Immature natural killer cell (primary cell): ENCODE data around the gene FNDC3B. TPM values are rescaled to one million over a fixed set of nuclear protein-coding genes. Genes with fewer than 3 reads are reported as not detected.

Source experiments
- DNase-seq, 3 donors: peaks; one replicate each; pipeline ENCODE4 v3.0.0; 2022; ENCODE audit warnings: mixed read lengths in 1 of 3
- H3K27ac Mint-ChIP-seq, 6 donors: one replicate each; pipeline ENCODE4 v1.8.0; 2020; ENCODE audit warnings: mixed read lengths in 6 of 6, mild to moderate bottlenecking in 5 of 6, inconsistent platforms in 4 of 6, moderate library complexity in 3 of 6
- H3K27me3 Mint-ChIP-seq, 3 donors: one replicate each; pipeline ENCODE4 v1.8.0; 2020 to 2021; ENCODE audit warnings: low read depth in 3 of 3, mild to moderate bottlenecking in 3 of 3, mixed read lengths in 3 of 3, moderate library complexity in 3 of 3, inconsistent platforms in 1 of 3
- H3K36me3 Mint-ChIP-seq, 3 donors: one replicate each; pipeline ENCODE4 v1.8.0; 2020; ENCODE audit warnings: mixed read lengths in 3 of 3, inconsistent platforms in 2 of 3, mild to moderate bottlenecking in 2 of 3
- H3K4me1 Mint-ChIP-seq, 2 donors: one replicate each; pipeline ENCODE4 v1.8.0; 2020; ENCODE audit warnings: inconsistent platforms in 2 of 2, mild to moderate bottlenecking in 2 of 2, mixed read lengths in 2 of 2, moderate library complexity in 1 of 2
- H3K4me3 Mint-ChIP-seq, 5 donors: one replicate each; pipeline ENCODE4 v1.8.0; 2020; ENCODE audit warnings: mild to moderate bottlenecking in 5 of 5, mixed read lengths in 5 of 5, inconsistent platforms in 3 of 5, moderate library complexity in 3 of 5
- H3K9me3 Mint-ChIP-seq, 6 donors: one replicate each; pipeline ENCODE4 v1.8.0; 2020; ENCODE audit warnings: mild to moderate bottlenecking in 6 of 6, mixed read lengths in 6 of 6, inconsistent platforms in 4 of 6, moderate library complexity in 3 of 6
- polyA plus RNA-seq, 3 donors: library from polyadenylated mRNA; unstranded; fragments of 300-500 nt; fragmentation: Illumina TruSeq; gene quantifications; one replicate each; pipeline ENCODE4 v1.2.3, GENCODE V29; 2021

The FNDC3B gene
- polyA plus RNA-seq, 3 donors from 2014 or later = 19.7 to 46.1 (median 24.4) TPM

GRCh38 chr3:172323894-172324610 lies 284.7 kb downstream of the FNDC3B start:
- peaks cover 5 to 33% of the 10 kb centered on the region in 2 donors for H3K4me1 Mint-ChIP-seq
- peak overlapping the region; percentile 16 to 77 (median 51) for H3K27ac Mint-ChIP-seq
- peaks cover 0 to 9% (median 0%) of the 10 kb centered on the region in 3 donors for H3K27me3 Mint-ChIP-seq
- no peak for DNase-seq
- H3K4me3 Mint-ChIP-seq = no peak overlapping the region
- H3K36me3 Mint-ChIP-seq = peaks cover 11 to 44% (median 23%) of the 10 kb centered on the region in 3 donors
- H3K9me3 Mint-ChIP-seq = no peaks in the 10 kb centered on the region

DNA sequence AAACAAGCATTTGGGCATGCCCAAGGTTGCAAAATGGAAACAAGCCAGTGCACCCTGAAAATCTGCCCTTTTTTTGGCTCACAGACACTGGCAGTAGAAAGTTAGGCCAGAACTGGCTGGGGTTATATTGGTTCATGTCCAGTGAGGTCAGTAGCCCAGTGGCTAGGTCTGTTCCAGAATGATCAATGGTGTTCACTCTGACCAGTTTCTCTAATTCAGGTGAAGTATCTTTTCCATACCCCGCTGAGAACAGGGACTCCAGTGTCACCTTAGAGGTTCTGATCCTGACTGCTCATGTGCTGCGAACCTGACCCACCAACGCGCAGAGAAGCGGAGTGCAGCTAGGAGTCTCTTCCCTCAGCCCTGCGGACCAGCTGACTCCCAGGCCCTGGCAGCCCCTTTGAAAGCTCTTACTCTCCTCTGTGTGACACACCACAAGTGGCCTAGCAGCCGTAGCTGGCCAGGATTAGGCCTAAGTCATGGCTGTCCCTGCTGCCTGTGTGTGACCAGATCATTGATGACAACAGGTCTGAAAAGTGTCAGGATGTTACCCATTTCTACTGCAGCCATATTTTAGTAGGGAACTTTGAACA lies 285.3 kb downstream of the FNDC3B start:
- Mint-ChIP-seq H3K27me3 (peaks cover 0 to 9% (median 0%) of the 10 kb centered on the region in 3 donors), H3K4me1 (peaks cover 4 to 33% of the 10 kb centered on the region in 2 donors), H3K4me3 (no peak overlapping the region), H3K27ac (peak overlapping the region in 3 of 6 donors; percentile 22 to 49 (median 26)), H3K36me3 (peaks cover 11 to 43% (median 23%) of the 10 kb centered on the region in 3 donors), H3K9me3 (no peaks in the 10 kb centered on the region)
- DNase-seq = no peak

GRCh38 chr3:172325461-172325860 lies 286.1 kb downstream of the FNDC3B start:
- peak overlapping the region in 1 of 6 donors; percentile 70 for H3K27ac Mint-ChIP-seq
- H3K4me1 Mint-ChIP-seq = peaks cover 4 to 32% of the 10 kb centered on the region in 2 donors
- no peak overlapping the region for H3K4me3 Mint-ChIP-seq
- H3K27me3 Mint-ChIP-seq = peaks cover 0 to 9% (median 0%) of the 10 kb centered on the region in 3 donors
- H3K36me3 Mint-ChIP-seq = peaks cover 11 to 43% (median 27%) of the 10 kb centered on the region in 3 donors
- H3K9me3 Mint-ChIP-seq = no peaks in the 10 kb centered on the region
- DNase-seq = no peak

DNA sequence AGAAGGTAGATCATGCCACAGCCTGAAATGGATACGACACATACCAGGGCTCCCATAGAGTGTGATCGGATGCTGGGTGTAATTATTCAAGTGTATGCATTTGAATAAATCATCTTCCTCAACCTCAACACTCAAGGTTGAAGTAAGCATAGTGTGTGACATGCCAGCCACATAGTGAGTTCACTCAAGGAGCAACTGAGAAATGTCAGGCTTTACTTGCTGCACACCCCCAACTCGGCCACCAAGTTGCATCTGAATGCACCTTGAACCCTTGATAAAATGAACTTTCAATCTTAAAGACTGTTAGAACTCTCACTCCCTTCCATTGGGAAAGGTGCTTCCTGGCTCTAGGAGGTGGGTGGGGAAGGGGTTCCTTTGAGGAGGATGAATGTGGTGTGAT lies 287.6 kb downstream of the FNDC3B start:
- Mint-ChIP-seq H3K27me3 (peaks cover 0 to 12% (median 0%) of the 10 kb centered on the region in 3 donors), H3K4me3 (no peak overlapping the region), H3K27ac (peak overlapping the region in 1 of 6 donors; percentile 70), H3K4me1 (peaks cover 4 to 26% of the 10 kb centered on the region in 2 donors), H3K36me3 (peaks cover 14 to 55% (median 34%) of the 10 kb centered on the region in 3 donors), H3K9me3 (no peaks in the 10 kb centered on the region)
- DNase-seq = no peak

DNA sequence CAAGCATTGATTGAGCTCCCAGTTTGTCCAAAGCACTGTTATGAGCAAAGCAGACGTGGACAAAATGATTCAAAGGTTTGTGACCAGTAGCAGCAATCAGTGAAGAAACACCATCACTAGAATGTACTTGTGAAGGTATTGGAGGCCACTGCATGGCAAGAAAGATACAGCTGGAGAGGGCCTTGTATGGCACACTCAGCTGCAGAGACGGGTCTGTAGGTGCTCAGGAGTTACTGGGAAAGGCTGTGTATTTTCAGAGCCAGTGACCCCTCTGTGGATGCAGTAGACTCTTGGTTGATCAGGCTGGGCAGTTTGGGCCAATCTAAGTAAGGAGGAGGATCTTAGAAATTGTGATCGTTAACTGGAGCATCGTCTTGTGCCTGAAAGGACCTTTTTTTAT lies 288.9 kb downstream of the FNDC3B start:
- Mint-ChIP-seq H3K9me3 (no peaks in the 10 kb centered on the region), H3K4me3 (no peak overlapping the region), H3K4me1 (peaks cover 10 to 26% of the 10 kb centered on the region in 2 donors), H3K36me3 (peaks cover 10 to 53% (median 38%) of the 10 kb centered on the region in 3 donors), H3K27me3 (peaks cover 0 to 13% (median 0%) of the 10 kb centered on the region in 3 donors), H3K27ac (peak overlapping the region in 5 of 6 donors; percentile 42 to 72 (median 53))
- no peak for DNase-seq

DNA sequence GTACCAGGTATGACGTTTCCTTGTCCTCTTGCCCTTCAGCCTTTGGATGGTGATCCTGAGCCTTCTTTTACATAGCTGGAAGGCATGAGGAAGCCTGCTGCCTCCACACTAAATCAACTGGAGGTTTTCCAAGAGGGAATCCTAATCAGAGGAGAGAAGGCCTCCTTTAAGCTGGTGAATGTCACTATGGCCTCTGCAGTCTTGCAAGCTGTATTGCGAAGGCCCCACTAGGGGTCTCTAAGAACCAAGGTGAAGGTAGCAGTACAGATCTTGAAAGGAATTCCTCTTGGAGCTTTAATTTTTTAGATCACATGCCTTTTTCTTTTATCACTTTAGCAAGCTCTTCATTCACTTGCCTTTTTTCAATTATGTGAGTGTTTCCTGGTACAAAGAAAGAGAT lies 289.7 kb downstream of the FNDC3B start:
- Mint-ChIP-seq H3K27me3 (peaks cover 2 to 10% (median 3%) of the 10 kb centered on the region in 3 donors), H3K36me3 (peaks cover 14 to 50% (median 36%) of the 10 kb centered on the region in 3 donors), H3K27ac (peak overlapping the region in 1 of 6 donors; percentile 40), H3K4me1 (peaks cover 12 to 24% of the 10 kb centered on the region in 2 donors), H3K4me3 (no peak overlapping the region), H3K9me3 (no peaks in the 10 kb centered on the region)
- no peak for DNase-seq

DNA sequence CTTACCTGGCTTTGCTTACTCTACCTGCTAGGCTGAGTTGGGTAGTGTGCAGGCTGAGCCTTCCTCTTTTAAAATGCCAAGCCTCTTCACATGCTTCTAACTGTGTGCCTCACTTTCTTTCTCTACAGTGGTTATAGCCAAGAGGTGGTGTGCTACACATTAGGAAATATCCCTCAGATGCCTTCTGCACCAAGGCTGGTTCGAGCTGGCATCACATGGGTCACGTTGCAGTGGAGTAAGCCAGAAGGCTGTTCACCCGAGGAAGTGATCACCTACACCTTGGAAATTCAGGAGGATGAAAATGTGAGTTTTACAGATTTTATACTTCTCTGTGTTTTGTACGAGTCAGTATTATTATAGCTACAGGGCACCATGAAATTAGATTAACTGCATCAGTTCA lies 291.0 kb downstream of the FNDC3B start:
- no peak overlapping the region for H3K4me3 Mint-ChIP-seq
- H3K4me1 Mint-ChIP-seq = peaks cover 10 to 23% of the 10 kb centered on the region in 2 donors
- DNase-seq = no peak
- H3K36me3 Mint-ChIP-seq = peaks cover 12 to 40% (median 28%) of the 10 kb centered on the region in 3 donors
- H3K27ac Mint-ChIP-seq = peak overlapping the region in 4 of 6 donors; percentile 6 to 66 (median 50)
- peaks cover 2 to 7% (median 3%) of the 10 kb centered on the region in 3 donors for H3K27me3 Mint-ChIP-seq
- H3K9me3 Mint-ChIP-seq = no peaks in the 10 kb centered on the region

GRCh38 chr3:172332256-172333041 lies 293.1 kb downstream of the FNDC3B start:
- peak overlapping the region in 4 of 6 donors; percentile 13 to 41 (median 23) for H3K27ac Mint-ChIP-seq
- peak; percentile 38 to 55 (median 48) for DNase-seq
- no peaks in the 10 kb centered on the region for H3K9me3 Mint-ChIP-seq
- H3K4me3 Mint-ChIP-seq = no peak overlapping the region
- H3K4me1 Mint-ChIP-seq = peaks cover 10 to 23% of the 10 kb centered on the region in 2 donors
- peaks cover 14 to 38% (median 22%) of the 10 kb centered on the region in 3 donors for H3K36me3 Mint-ChIP-seq
- peaks cover 2 to 5% (median 3%) of the 10 kb centered on the region in 3 donors for H3K27me3 Mint-ChIP-seq

GRCh38 chr3:172333042-172333377 lies 293.6 kb downstream of the FNDC3B start:
- DNase-seq = no peak
- Mint-ChIP-seq H3K27me3 (peaks cover 2 to 5% (median 3%) of the 10 kb centered on the region in 3 donors), H3K9me3 (no peaks in the 10 kb centered on the region), H3K4me3 (no peak overlapping the region), H3K27ac (peak overlapping the region in 1 of 6 donors; percentile 13), H3K4me1 (peaks cover 8 to 18% of the 10 kb centered on the region in 2 donors), H3K36me3 (peaks cover 14 to 41% (median 22%) of the 10 kb centered on the region in 3 donors)

DNA sequence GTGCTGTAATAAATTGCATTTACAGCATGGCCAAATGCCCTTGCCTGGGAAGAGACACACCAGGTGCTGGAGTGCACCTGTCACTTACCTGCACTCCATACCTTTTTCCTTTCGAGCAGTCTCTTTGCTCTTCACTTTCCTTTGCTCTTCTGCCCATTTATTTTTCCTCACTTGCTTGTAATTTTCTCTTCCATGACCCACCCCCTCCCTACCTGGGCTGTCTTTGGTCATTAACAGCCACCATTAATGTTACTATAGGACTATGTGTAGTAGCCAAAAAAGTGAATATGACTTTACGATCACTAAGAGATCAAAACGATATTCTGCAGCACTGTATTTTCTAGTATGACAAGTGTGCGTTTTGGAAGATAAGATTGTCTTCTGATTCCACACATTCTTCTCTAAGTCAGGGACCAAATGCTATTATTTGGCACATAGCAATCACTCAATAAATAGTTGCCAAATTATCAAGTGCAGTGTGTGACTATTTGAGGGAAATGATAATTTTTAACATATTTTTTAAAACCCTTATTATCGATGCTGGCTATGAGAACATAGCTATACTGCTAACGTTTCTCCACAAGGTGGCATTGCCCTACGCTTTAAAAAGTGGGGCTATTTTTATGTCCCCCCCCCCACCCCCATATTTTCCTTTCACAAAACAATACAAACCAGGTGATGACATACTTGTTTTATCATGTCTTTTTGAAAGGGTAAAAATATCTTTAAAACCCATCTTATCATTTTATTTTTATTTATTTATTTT lies 294.5 kb downstream of the FNDC3B start:
- Mint-ChIP-seq H3K27ac (peak overlapping the region in 4 of 6 donors; percentile 74 to 85 (median 78)), H3K4me3 (peak overlapping the region in 1 of 5 donors; percentile 42), H3K27me3 (peaks cover 2 to 5% (median 3%) of the 10 kb centered on the region in 3 donors)

DNA sequence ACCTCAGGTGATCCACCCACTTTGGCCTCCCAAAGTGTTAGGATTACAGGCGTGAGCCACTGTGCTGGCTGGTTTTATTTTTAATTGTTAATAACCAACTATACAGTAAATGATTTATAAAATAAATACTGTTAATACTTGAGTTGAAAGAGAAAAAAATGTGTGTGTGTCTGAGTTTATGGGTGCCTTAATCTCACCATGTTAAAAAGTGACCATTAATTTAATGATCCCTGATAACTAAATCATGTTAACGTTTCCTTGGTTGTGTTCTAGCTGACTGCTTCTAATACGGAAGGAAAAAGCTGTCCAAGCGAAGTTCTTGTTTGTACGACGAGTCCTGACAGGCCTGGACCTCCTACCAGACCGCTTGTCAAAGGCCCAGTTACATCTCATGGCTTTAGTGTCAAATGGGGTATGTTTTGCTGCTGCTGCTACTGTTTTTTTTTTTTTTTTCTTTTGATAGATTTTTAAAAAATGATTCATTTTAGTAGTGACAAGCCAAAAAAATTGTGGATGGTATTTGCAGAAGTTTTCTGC lies 295.4 kb downstream of the FNDC3B start:
- Mint-ChIP-seq H3K4me3 (no peak overlapping the region), H3K27ac (no peak overlapping the region), H3K27me3 (peaks cover 2 to 5% (median 4%) of the 10 kb centered on the region in 3 donors), H3K9me3 (no peaks in the 10 kb centered on the region), H3K36me3 (peaks cover 13 to 35% (median 22%) of the 10 kb centered on the region in 3 donors), H3K4me1 (peaks cover 8 to 14% of the 10 kb centered on the region in 2 donors)
- DNase-seq = no peak

More for the DNA sequence above, 294.5 kb downstream of the FNDC3B start:
- Mint-ChIP-seq H3K4me1 (peaks cover 8 to 14% of the 10 kb centered on the region in 2 donors), H3K9me3 (no peaks in the 10 kb centered on the region), H3K36me3 (peaks cover 12 to 41% (median 22%) of the 10 kb centered on the region in 3 donors)
- no peak for DNase-seq

DNA sequence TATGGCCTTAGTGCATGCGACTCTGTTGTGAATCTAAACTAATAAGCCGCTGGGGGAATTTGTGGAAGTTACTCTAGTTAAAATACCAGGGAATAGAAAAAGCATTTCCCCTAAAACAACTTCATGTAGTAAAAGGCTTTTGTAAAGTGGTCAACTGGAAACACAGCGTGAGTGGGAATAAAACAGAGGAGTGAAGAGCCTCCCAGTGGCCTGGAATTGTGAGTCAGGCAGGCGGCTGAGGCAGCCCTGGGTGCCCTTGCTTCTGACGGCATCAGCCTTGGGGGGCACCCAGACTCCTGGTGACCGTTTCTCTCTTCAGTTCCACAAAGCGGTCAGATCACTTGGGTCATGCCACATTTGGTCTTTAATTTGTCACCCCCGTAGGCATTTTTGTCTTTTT lies 300.5 kb downstream of the FNDC3B start:
- no peak overlapping the region for H3K4me3 Mint-ChIP-seq
- peak overlapping the region in 1 of 6 donors; percentile 3 for H3K27ac Mint-ChIP-seq
- H3K36me3 Mint-ChIP-seq = peaks cover 14 to 43% (median 28%) of the 10 kb centered on the region in 3 donors
- H3K4me1 Mint-ChIP-seq = peaks cover 0 to 7% of the 10 kb centered on the region in 2 donors
- H3K27me3 Mint-ChIP-seq = peaks cover 0 to 4% (median 0%) of the 10 kb centered on the region in 3 donors
- no peak for DNase-seq
- H3K9me3 Mint-ChIP-seq = no peaks in the 10 kb centered on the region
